IPS-18c (cell line): ENCODE results near the gene POLRMT.
A peak's percentile ranks its signal among the peaks of the same experiment; 100 is the strongest.
"Not testable (repeated sequence)": the region's sequence is repeated elsewhere in the genome, so short reads cannot be mapped to it uniquely, and the experiment has no call there.

Source experiments
- H3K4me3 ChIP-seq: 2 replicates; pipeline ENCODE4 v1.7.0; 2013; ENCODE audit warnings: low read depth, mild to moderate bottlenecking, low read length, moderate library complexity; ENCODE audit not compliant: insufficient read depth
- H3K9me3 ChIP-seq: one replicate; pipeline ENCODE4 v1.6.1; 2013; ENCODE audit warnings: mild to moderate bottlenecking, low read length, moderate library complexity; ENCODE audit not compliant: control insufficient read depth, insufficient read depth

POLRMT gene

GRCh38 chr19:633068-633785 is at the start of gene POLRMT:
Gene POLRMT, minus strand, starts transcription at chr19:633537. Its CDS starts 25 bp downstream, at chr19:633512.
- Histone ChIP-seq H3K9me3 (no peaks in the 10 kb centered on the region), H3K4me3 (peak within 1 kb of the TSS; percentile 100)

GRCh38 chr19:682678-683320 is 49.5 kb upstream of the POLRMT start:
- H3K9me3 ChIP-seq, result no peaks in the 10 kb centered on the region
- no peak overlapping the region for H3K4me3 ChIP-seq

GRCh38 chr19:681029-682019 is 48.0 kb upstream of the POLRMT start:
- Histone ChIP-seq H3K4me3 (no peak overlapping the region), H3K9me3 (no peaks in the 10 kb centered on the region)

- peak overlapping the region; percentile 84 for H3K4me3 ChIP-seq
- no peaks in the 10 kb centered on the region for H3K9me3 ChIP-seq
These were observed 47.1 kb upstream of the POLRMT start for GRCh38 chr19:680287-681028.

GRCh38 chr19:679418-680286 is 46.3 kb upstream of the POLRMT start:
- no peaks in the 10 kb centered on the region for H3K9me3 ChIP-seq
- H3K4me3 ChIP-seq, result peak overlapping the region; percentile 84

GRCh38 chr19:678791-679388 is 45.6 kb upstream of the POLRMT start:
- Histone ChIP-seq H3K4me3 (no peak overlapping the region), H3K9me3 (no peaks in the 10 kb centered on the region)

GRCh38 chr19:677601-678436 is 44.5 kb upstream of the POLRMT start:
- Histone ChIP-seq H3K9me3 (no peaks in the 10 kb centered on the region), H3K4me3 (no peak overlapping the region)

GRCh38 chr19:677201-677600 is 43.9 kb upstream of the POLRMT start:
- H3K4me3 ChIP-seq, result no peak overlapping the region

GRCh38 chr19:676339-677105 is 43.2 kb upstream of the POLRMT start, which contains the start of gene FSTL3:
Gene FSTL3, plus strand, starts transcription at chr19:676392. Its CDS starts 32 bp downstream, at chr19:676424.
- Histone ChIP-seq H3K4me3 (peak within 1 kb of the TSS; percentile 20; the same call in 1 of the 2 replicates), H3K9me3 (no peaks in the 10 kb centered on the region)

More at GRCh38 chr19:677201-677600, 43.9 kb upstream of the POLRMT start:
- H3K9me3 ChIP-seq, result no peaks in the 10 kb centered on the region

- Histone ChIP-seq H3K4me3 (no peak overlapping the region), H3K9me3 (no peaks in the 10 kb centered on the region)
These were observed 42.6 kb upstream of the POLRMT start for GRCh38 chr19:676007-676338.

GRCh38 chr19:674282-675151 is 41.2 kb upstream of the POLRMT start:
- Histone ChIP-seq H3K4me3 (no peak overlapping the region), H3K9me3 (no peaks in the 10 kb centered on the region)

- H3K9me3 ChIP-seq, result no peaks in the 10 kb centered on the region
These were observed 37.3 kb upstream of the POLRMT start for GRCh38 chr19:670609-671075.

GRCh38 chr19:668675-669434 is 35.5 kb upstream of the POLRMT start:
- H3K4me3 ChIP-seq, H3K9me3 ChIP-seq: not testable (repeated sequence)

More at GRCh38 chr19:670609-671075, 37.3 kb upstream of the POLRMT start:
- no peak overlapping the region for H3K4me3 ChIP-seq
